Breast epithelium (tissue), 3 donors: Measurements from ENCODE around the gene MYRF.

Experiments
- POLR2A ChIP-seq: fragments of 450-650 bp; IDR thresholded peaks from one replicate; pipeline ENCODE4 v1.6.1; 2016; ENCODE audit warnings: antibody characterized with exemption, mild to moderate bottlenecking, moderate library complexity
- POLR2AphosphoS5 ChIP-seq, 3 donors: sonication (generic); formaldehyde crosslinking; IDR thresholded peaks; one replicate each; pipeline ENCODE4 v1.6.1; 2017; ENCODE audit warnings: antibody characterized with exemption in 3 of 3
- TF ChIP-seq, protein P1 (sequence below), 3 donors: fragments of 450-650 bp; IDR thresholded peaks; one replicate each; pipeline ENCODE4 v1.5.1; 2016 to 2017; ENCODE audit warnings: antibody characterized with exemption in 3 of 3, mild to moderate bottlenecking in 3 of 3, moderate library complexity in 3 of 3

GRCh38 chr11:61738776-61739175 lies 13.7 kb upstream of the MYRF start:
- TF ChIP-seq, protein P1, sequence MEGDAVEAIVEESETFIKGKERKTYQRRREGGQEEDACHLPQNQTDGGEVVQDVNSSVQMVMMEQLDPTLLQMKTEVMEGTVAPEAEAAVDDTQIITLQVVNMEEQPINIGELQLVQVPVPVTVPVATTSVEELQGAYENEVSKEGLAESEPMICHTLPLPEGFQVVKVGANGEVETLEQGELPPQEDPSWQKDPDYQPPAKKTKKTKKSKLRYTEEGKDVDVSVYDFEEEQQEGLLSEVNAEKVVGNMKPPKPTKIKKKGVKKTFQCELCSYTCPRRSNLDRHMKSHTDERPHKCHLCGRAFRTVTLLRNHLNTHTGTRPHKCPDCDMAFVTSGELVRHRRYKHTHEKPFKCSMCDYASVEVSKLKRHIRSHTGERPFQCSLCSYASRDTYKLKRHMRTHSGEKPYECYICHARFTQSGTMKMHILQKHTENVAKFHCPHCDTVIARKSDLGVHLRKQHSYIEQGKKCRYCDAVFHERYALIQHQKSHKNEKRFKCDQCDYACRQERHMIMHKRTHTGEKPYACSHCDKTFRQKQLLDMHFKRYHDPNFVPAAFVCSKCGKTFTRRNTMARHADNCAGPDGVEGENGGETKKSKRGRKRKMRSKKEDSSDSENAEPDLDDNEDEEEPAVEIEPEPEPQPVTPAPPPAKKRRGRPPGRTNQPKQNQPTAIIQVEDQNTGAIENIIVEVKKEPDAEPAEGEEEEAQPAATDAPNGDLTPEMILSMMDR (IDR thresholded peaks at IDR 0.05): no peak
- no peak for TF ChIP-seq POLR2A
- no peak for TF ChIP-seq POLR2AphosphoS5 (IDR thresholded peaks at IDR 0.05)
